T-helper 2 cell treated with Interferon-gamma antibody and Interleukin-4, amounts not matched to agents 100 ng/mL and 5 ng/mL, for 36 hours (primary cell): ENCODE measurements around the gene TXNL1. TPM values are rescaled to one million over a fixed set of nuclear protein-coding genes. Genes with fewer than 3 reads are reported as not detected.
"Not testable (repeated sequence)": the region's sequence is repeated elsewhere in the genome, so short reads cannot be mapped to it uniquely, and the experiment has no call there.

Experiments used
- intact Hi-C: fragments of 100-400 bp; cut with micrococcal nuclease; formaldehyde crosslinking; loops from one replicate; pipeline ENCODE4 v1.15.1; 2023
- total RNA-seq: library from RNA; stranded (reverse); gene quantifications from 2 replicates; pipeline ENCODE4 v1.2.3, GENCODE V29; 2022

Gene TXNL1
- total RNA-seq, 1 donor from 2014 or later, result 60.3 TPM

DNA sequence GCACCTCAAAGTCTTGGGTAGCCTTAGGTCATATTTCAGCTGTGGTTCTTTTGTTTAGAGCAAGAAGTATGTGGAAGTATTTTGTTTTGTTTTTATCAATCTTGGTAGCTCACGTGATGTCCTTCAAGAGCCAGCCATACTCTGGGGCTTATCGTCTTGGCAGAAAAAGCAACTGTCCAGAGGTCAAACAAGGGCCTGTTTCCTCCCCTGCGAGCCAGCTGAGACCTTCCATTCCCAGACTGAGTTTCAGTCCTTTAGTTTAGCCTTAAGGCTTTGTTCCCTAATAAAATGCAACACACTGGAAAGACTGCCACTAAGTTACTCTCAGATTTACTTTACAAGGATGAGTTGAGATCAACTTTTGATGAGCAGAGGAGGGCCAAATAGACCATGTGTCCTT is 63.5 kb downstream of the TXNL1 start:
- intact Hi-C loops, result no loop called here

DNA sequence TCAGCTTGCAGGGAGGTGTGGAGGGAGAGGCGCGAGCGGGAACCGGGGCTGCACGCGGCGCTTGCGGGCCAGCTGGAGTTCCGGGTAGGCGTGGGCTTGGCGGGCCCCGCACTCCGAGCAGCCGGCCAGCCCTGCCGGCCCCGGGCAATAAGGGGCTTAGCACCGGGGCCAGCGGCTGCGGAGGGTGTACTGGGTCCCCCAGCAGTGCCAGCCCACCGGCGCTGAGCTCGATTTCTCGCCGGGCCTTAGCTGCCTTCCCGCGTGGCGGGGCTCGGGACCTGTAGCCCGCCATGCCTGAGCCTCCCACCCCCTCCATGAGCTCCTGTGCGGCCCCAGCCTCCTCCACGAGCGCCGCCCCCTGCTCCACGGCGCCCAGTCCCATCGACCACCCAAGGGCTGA is 66.1 kb downstream of the TXNL1 start:
- intact Hi-C loops, result not testable (repeated sequence)

DNA sequence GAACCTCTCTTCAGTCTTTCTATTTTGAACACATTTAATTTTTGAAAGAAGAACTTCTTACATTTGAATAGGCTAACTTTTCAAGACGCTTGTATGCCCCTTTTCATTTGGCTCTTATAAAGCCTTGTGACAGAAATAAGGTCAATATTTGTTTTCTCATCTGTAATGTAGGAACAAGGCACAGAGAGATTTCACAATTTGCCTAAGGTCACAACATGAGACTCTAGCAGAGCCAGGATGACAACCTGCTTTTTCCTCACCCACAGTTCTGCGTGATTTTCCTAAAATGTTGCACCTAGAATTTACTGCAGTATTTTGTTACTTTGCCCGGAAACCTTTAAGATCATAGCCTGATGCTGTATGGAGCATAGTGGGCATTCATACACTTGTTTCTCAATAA is 67.4 kb downstream of the TXNL1 start:
- intact Hi-C loops, result no loop called here

DNA sequence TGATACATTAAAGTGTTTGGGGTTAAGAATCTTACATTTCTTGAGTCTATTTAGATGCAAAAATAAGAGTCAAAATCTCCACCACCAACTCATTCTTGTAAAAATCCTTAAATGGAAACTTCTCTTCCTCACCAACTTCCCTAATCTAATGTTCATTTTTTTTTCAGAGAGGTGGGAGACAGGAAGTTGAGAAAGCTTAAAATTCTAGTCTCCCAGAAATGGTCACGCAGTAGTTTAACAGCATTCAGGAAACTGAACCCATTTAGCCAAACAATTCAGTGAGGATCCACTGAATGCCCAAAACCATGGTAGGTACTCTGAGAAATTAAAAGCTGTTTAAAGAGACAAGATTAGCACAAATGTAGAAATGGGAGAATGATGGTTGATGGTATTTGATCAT is 69.0 kb downstream of the TXNL1 start:
- intact Hi-C loops, result no loop called here

DNA sequence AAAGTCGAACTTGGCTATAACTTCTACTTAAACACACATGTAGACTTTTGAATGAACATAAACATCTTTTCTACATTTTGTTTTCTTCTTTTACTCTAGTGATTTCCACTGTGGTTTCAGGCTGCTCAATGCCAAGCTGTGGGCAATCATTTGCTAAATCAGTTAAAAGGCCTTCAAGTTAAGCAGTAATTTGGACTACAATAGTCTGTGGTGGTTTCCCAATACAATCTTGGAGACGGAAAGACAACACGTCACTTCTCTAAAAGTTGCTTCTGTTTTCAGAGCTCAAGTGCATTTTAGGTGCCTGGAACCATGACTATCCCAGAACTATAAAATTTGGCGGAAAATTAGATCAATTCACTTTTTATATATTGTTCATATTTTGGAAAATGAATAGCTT is 69.4 kb downstream of the TXNL1 start:
- intact Hi-C loops, result no loop called here

DNA sequence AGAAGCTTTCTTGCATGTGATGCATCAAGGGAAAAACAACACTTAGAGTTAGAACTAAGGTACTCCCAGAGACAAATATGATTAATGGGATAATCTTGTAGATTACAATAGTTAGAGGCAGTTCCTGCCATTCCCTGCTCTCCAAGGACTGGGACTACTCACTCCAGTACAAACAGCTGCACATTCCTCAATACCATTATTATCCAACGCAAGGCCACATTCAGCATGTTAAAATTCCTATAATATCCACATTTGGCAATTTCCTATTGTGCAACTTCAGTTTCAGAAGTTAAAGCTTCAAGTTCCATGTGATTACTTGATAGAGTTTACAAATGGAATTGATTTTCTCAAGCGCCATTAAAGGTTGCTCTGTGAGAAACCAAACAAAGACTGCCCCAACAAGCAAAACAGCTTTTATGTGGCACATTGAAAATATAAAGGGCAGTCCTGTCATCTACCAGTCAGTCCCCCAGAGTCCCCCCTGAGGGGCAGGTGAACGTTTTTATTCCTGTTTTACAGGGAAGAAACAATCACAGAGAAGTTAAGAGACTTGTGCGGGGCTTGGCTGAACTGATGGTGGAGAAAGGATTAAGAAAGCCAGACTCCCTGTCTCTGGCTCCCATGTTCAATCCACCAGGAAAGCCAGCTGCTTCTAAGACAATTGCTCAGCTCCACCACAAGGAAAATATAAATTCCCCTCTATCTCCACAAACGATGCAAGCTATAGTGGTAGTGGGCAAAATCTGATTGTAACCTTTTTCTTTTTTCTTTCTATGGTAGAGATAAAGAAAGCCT is 72.6 kb downstream of the TXNL1 start:
- intact Hi-C loops, result no loop called here

DNA sequence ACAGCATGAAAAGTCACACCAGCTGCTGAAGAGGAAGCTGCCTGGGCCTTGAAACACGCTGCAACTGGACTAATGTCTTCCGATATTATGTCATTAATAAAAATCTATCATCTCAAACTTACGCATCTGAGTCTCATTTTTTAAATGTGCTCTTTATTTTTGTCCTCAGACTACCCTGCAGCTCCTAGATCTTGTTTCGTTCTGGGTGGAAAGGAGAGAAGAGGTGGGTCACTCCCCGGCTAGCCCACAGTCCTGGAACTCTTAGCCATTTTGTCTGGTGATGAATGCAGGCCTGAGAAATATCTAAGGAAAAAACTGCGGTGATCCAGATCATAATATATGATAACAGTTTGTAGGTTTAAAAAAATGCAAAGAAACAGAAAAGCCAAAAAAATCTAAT is 73.3 kb downstream of the TXNL1 start:
- intact Hi-C loops, result no loop called here

DNA sequence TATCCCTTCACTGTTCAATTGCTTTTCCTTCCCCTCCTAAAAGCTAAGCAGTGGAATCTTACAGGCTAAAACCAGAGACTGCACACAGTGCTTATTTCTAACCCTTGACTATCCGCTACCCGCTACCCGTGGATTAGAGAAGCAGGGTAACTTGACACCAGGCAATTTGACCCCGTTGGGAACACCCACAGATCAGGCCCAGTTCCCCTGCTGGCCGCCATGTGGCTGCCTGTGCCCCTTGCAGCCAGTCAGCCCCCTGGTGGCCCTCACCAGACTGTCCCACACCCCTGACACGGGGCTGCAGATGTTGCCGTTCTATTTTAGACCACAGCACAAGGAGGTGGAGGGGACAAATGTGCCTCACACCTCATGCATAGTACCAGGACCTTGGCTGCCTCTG is 74.8 kb downstream of the TXNL1 start:
- intact Hi-C loops, result no loop called here

DNA sequence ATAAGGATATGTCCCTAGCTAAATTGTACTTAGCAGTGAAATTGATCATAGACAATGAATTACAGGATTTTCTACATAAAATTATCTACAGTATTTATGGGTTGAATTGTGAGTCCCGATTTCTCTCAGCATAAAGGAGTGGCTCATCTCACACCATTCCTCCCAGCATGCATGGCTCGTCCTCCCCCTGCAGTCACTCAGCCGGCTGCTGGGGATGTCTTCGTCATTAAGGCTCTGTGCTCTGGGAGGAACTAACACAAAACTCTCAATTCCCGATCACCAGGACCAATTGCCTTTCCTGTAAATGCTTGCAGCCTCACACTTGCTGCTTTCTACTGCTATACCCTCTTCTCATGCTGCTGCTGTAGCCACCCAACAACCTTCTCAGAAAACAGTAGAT is 75.9 kb downstream of the TXNL1 start:
- intact Hi-C loops, result no loop called here

DNA sequence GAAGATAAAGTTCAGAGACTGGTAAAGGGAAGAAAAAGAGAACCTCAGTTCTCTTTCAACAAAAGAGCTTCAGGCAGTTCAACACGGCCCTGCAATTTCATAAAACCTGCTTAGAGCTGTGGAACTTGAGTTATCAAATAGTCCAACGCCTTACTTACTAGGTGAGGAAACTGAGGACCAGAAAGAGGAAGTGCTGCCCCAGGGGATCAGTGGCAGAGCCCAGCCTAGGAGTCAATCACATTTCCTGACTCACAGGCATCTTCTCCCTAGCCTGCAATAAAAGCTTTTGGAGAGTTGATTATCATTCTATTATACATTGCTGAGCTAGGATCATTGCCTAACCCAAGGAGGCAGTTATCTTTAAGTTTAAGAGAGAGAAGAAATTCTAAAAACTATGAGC is 77.4 kb downstream of the TXNL1 start:
- intact Hi-C loops, result no loop called here

DNA sequence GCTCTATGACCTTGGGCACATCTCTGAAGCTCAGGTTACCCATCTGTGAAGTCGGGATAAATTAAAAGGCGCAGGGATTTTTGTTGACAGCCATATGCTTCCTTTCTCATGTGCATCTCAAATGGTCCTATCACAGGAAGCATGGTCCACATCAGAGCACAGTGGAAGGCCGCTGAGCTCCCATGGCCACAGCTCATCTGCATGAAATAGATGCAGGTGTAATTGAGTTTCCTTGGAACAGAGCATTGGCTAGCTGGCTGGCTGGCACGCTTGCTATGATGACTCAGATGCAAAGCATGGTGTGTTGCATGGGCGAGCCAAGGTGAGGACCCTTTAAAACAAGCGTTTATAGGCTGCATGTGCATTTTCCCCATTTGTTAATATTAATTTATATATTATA is 79.3 kb downstream of the TXNL1 start:
- intact Hi-C loops, result no loop called here

DNA sequence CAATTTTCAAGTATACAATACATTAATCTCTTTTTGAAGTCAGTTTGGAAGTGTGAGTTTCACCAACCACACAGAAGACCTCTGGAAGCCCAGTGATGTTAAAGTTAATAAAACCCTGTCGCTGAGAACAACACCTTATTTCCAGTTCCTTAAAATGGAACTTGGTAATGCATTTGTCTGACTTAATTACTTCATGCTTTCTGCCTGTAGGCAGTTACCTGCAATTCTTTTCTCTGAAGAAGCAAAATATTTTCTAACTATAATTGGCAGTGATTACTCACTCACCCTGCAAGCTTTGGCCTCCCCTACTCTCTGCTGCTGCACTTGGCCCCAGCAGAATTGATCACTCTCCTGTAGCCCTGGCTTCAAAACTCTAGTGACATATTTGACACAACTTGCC is 81.5 kb downstream of the TXNL1 start:
- intact Hi-C loops, result no loop called here

DNA sequence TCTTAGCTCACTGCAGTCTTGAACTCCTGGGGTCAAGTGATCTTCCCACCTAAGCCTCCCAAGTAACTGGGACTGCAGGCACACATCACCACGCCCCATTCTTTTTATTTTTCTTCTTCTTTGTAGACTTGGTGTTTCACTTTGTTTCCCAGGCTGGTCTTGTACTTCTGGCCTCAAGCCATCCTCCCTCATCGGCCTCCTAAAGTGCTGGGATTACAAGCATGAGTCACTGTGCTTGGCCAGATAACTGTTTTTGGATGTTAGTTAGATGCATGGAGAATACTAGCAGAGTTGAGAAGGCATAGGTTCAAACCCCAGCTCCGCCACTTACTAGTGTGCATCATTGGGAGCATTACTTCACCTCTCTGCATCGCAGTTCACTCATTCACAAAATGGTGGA is 88.3 kb downstream of the TXNL1 start:
- intact Hi-C loops, result no loop called here

Other genes with a start within 250 kb of the TXNL1 start
- 36.4 and 42.5 TPM in 2 replicates for gene WDR7, start 12.8 kb upstream of the TXNL1 start, total RNA-seq